Measurements from ENCODE around the gene LBHD1.
"Not testable (repeated sequence)": the region's sequence is repeated elsewhere in the genome, so short reads cannot be mapped to it uniquely, and the experiment has no call there.

Gene LBHD1

GRCh38 chr11:62616957-62617356 is 55.1 kb downstream of the LBHD1 start:
- DNase-seq (ENCODE audit: low spot score): not testable (repeated sequence)

- no peak for DNase-seq (ENCODE audit: low spot score)
These were observed 56.5 kb downstream of the LBHD1 start for GRCh38 chr11:62615521-62615920.

GRCh38 chr11:62614275-62614674 is 57.8 kb downstream of the LBHD1 start:
- DNase-seq (ENCODE audit: low spot score): no peak

- DNase-seq (ENCODE audit: low spot score): no peak
These were observed 58.7 kb downstream of the LBHD1 start for GRCh38 chr11:62613291-62613778.
